GM23248 (cell line): Measurements from ENCODE around the gene NAT8L. TPM values are rescaled to one million over a fixed set of nuclear protein-coding genes. Genes with fewer than 3 reads are reported as not detected.

Experiments used
- DNase-seq: peaks from one replicate; pipeline ENCODE4 v3.0.0-alpha.2; 2015
- H2AFZ ChIP-seq: fragments of 200-600 bp; sonication (generic); 2 replicates; pipeline ENCODE4 v1.6.1; 2016; ENCODE audit warnings: antibody characterized with exemption
- H3F3A ChIP-seq: fragments of 200-600 bp; sonication (generic); 2 replicates; pipeline ENCODE4 v1.6.1; 2016; ENCODE audit warnings: mild to moderate bottlenecking, antibody characterized with exemption, mixed run types; ENCODE audit not compliant: insufficient read depth
- H3K27ac ChIP-seq: fragments of 200-600 bp; sonication (generic); 2 replicates; pipeline ENCODE4 v1.5.1; 2016; ENCODE audit warnings: mild to moderate bottlenecking
- H3K27me3 ChIP-seq: fragments of 200-600 bp; sonication (generic); replicated peaks from 2 replicates; pipeline ENCODE4 v1.6.1; 2016; ENCODE audit warnings: mild to moderate bottlenecking; ENCODE audit not compliant: insufficient read depth
- H3K36me3 ChIP-seq: fragments of 200-600 bp; sonication (generic); 2 replicates; pipeline ENCODE4 v1.6.1; 2016; ENCODE audit warnings: low read depth, mild to moderate bottlenecking
- H3K4me1 ChIP-seq: fragments of 200-600 bp; sonication (generic); 2 replicates; pipeline ENCODE4 v1.6.1; 2016; ENCODE audit warnings: mild to moderate bottlenecking; ENCODE audit not compliant: insufficient read depth
- H3K4me2 ChIP-seq: fragments of 200-600 bp; sonication (generic); one replicate; pipeline ENCODE4 v1.6.1; 2016; ENCODE audit warnings: mild to moderate bottlenecking; ENCODE audit not compliant: unreplicated experiment
- H3K4me3 ChIP-seq: fragments of 200-600 bp; sonication (generic); 2 replicates; pipeline ENCODE4 v1.5.1; 2016; ENCODE audit warnings: mild to moderate bottlenecking
- H3K79me2 ChIP-seq: fragments of 200-600 bp; sonication (generic); 2 replicates; pipeline ENCODE4 v1.6.1; 2016; ENCODE audit warnings: mild to moderate bottlenecking; ENCODE audit not compliant: insufficient read depth
- H3K9ac ChIP-seq: fragments of 200-600 bp; sonication (generic); 2 replicates; pipeline ENCODE4 v1.6.1; 2016; ENCODE audit warnings: mild to moderate bottlenecking
- H3K9me2 ChIP-seq: fragments of 200-600 bp; sonication (generic); 2 replicates; pipeline ENCODE4 v1.6.1; 2016; ENCODE audit warnings: mixed run types, mild to moderate bottlenecking, moderate library complexity; ENCODE audit not compliant: insufficient read depth
- H3K9me3 ChIP-seq: fragments of 200-600 bp; sonication (generic); one replicate; pipeline ENCODE4 v1.6.1; 2017; ENCODE audit warnings: low read depth
- H4K20me1 ChIP-seq: fragments of 200-600 bp; sonication (generic); 2 replicates; pipeline ENCODE4 v1.6.0; 2016; ENCODE audit not compliant: insufficient read depth
- EZH2 ChIP-seq: fragments of 200-600 bp; sonication (generic); IDR thresholded peaks from 2 replicates; pipeline ENCODE4 v1.6.1; 2018; ENCODE audit warnings: antibody characterized with exemption, mild to moderate bottlenecking; ENCODE audit not compliant: insufficient read depth, poor library complexity, severe bottlenecking
- EZH2phosphoT487 ChIP-seq: fragments of 200-600 bp; sonication (generic); IDR thresholded peaks from 2 replicates; pipeline ENCODE4 v1.6.1; 2018; ENCODE audit warnings: antibody characterized with exemption, moderate library complexity, mild to moderate bottlenecking, low read depth; ENCODE audit not compliant: insufficient read depth
- WGBS, 2 experiments: methylation state at CpG; one replicate each; pipeline ENCODE4 v1.1.6; 2015 to 2017; ENCODE audit warnings: low lambda C conversion rate in 2 of 2, low coverage in 1 of 2; ENCODE audit errors: missing lambda C conversion rate in 2 of 2; 5-methylcytosine and 5-hydroxymethylcytosine counted together
- in situ Hi-C: fragments of 300-500 bp; cut with MboI; formaldehyde crosslinking; loops from 2 replicates; pipeline ENCODE4 v1.15.0; 2020
- polyA plus RNA-seq: library from polyadenylated mRNA; unstranded; fragments of >200 nt; fragmentation: Nextera tagmentation; extraction: Ambion mirVana; gene quantifications from 2 replicates; pipeline ENCODE4 v1.2.1, GENCODE V29; 2016
- total RNA-seq: library from RNA; depleted of rRNA; stranded (reverse); fragments of >200 nt; shearing (Covaris generic); gene quantifications from 2 replicates; pipeline ENCODE4 v1.2.3, GENCODE V29; 2014

The NAT8L gene
- total and polyA plus RNA-seq, 2 experiments from 2014 or later: 0.03 TPM; not detected in 1

- in situ Hi-C loops: no loop called here
- Histone ChIP-seq H3K9me2 (no peaks in the 10 kb centered on the region), H2AFZ (no peak overlapping the region), H3F3A (no peaks in the 10 kb centered on the region), H3K79me2 (no peaks in the 10 kb centered on the region), H3K36me3 (no peaks in the 10 kb centered on the region), H3K4me1 (no peaks in the 10 kb centered on the region), H3K27me3 (no peaks in the 10 kb centered on the region), H3K9ac (no peak overlapping the region), H4K20me1 (no peaks in the 10 kb centered on the region), H3K4me3 (no peak overlapping the region), H3K27ac (no peak overlapping the region), H3K4me2 (no peak overlapping the region), H3K9me3 (no peaks in the 10 kb centered on the region)
- no peak for TF ChIP-seq EZH2phosphoT487
- TF ChIP-seq EZH2: no peak
- WGBS, 2 experiments: 96% methylated on average over 29 to 31 of the region's 31 CpGs
- DNase-seq: no peak
Measured at GRCh38 chr4:2075987-2076907, 17.1 kb downstream of the NAT8L start.

- no peaks in the 10 kb centered on the region for H3F3A ChIP-seq
- DNase-seq: no peak
- no peak overlapping the region for H3K27ac ChIP-seq
- H3K4me2 ChIP-seq: no peak overlapping the region
- H3K9me3 ChIP-seq: no peaks in the 10 kb centered on the region
- no peaks in the 10 kb centered on the region for H3K27me3 ChIP-seq
- no peaks in the 10 kb centered on the region for H3K4me1 ChIP-seq
- no peak overlapping the region for H3K9ac ChIP-seq
- no peak overlapping the region for H2AFZ ChIP-seq
- no peaks in the 10 kb centered on the region for H3K9me2 ChIP-seq
- no peak for TF ChIP-seq EZH2
- no peak for TF ChIP-seq EZH2phosphoT487
- no peaks in the 10 kb centered on the region for H3K79me2 ChIP-seq
- no peaks in the 10 kb centered on the region for H4K20me1 ChIP-seq
- no peaks in the 10 kb centered on the region for H3K36me3 ChIP-seq
- no peak overlapping the region for H3K4me3 ChIP-seq
- in situ Hi-C loops: no loop called here
- 76 to 79% methylated on average over 9 of the region's 9 CpGs for WGBS, 2 experiments
Measured at GRCh38 chr4:2076908-2077536, 17.9 kb downstream of the NAT8L start.

GRCh38 chr4:2077537-2078460, 18.7 kb downstream of the NAT8L start:
- WGBS, 2 experiments: 75 to 76% methylated on average over 17 of the region's 17 CpGs
- no peak overlapping the region for H2AFZ ChIP-seq
- H4K20me1 ChIP-seq: no peaks in the 10 kb centered on the region
- no peak overlapping the region for H3K27ac ChIP-seq
- no peaks in the 10 kb centered on the region for H3K36me3 ChIP-seq
- no peaks in the 10 kb centered on the region for H3K79me2 ChIP-seq
- H3K9ac ChIP-seq: no peak overlapping the region
- in situ Hi-C loops: no loop called here
- H3K4me3 ChIP-seq: no peak overlapping the region
- no peak for DNase-seq
- no peaks in the 10 kb centered on the region for H3F3A ChIP-seq
- H3K4me2 ChIP-seq: no peak overlapping the region
- H3K27me3 ChIP-seq: no peaks in the 10 kb centered on the region
- H3K9me2 ChIP-seq: no peaks in the 10 kb centered on the region
- no peaks in the 10 kb centered on the region for H3K9me3 ChIP-seq
- H3K4me1 ChIP-seq: no peaks in the 10 kb centered on the region
- no peak for TF ChIP-seq EZH2phosphoT487
- TF ChIP-seq EZH2: no peak

- Histone ChIP-seq H3K4me2 (no peak overlapping the region), H3F3A (no peaks in the 10 kb centered on the region), H2AFZ (no peak overlapping the region), H3K79me2 (no peaks in the 10 kb centered on the region), H4K20me1 (no peaks in the 10 kb centered on the region), H3K9me2 (no peaks in the 10 kb centered on the region), H3K9me3 (no peaks in the 10 kb centered on the region), H3K36me3 (no peaks in the 10 kb centered on the region), H3K27me3 (no peaks in the 10 kb centered on the region), H3K27ac (no peak overlapping the region), H3K9ac (no peak overlapping the region), H3K4me3 (no peak overlapping the region), H3K4me1 (no peaks in the 10 kb centered on the region)
- 61 to 63% methylated on average over 9 of the region's 9 CpGs for WGBS, 2 experiments
- in situ Hi-C loops: no loop called here
- DNase-seq: no peak
- TF ChIP-seq EZH2phosphoT487: no peak
Measured at GRCh38 chr4:2078584-2078983, 19.5 kb downstream of the NAT8L start.
